GM12878 (cell line): ENCODE results near the gene PRELID2. TPM values are rescaled to one million over a fixed set of nuclear protein-coding genes. Genes with fewer than 3 reads are reported as not detected.
"Not testable (repeated sequence)": the region's sequence is repeated elsewhere in the genome, so short reads cannot be mapped to it uniquely, and the experiment has no call there.

Source experiments
- ATAC-seq: fragments of 200-7000 bp; cut with Tn5 transposase; 3 replicates; pipeline ENCODE4 v1.9.1; 2020; ENCODE audit warnings: mild to moderate bottlenecking, moderate library complexity
- BruUV-seq: library from RNA; stranded (reverse); fragments of 400-500 nt; replicated peaks from 2 replicates; lab custom pipeline; 2021; lab: Mats Ljungman, UMichigan
- CTCF ChIA-PET: fragments of 300-600 bp; sonication (Branson Sonifier 250); formaldehyde crosslinking; extraction: SDS; loops from one replicate; lab custom pipeline; 2021; ENCODE audit warnings: inconsistent platforms; lab: Yijun Ruan, JAX
- POLR2A ChIA-PET: fragments of 350-600 bp; formaldehyde crosslinking; extraction: SDS; loops from one replicate; lab custom pipeline; 2021; ENCODE audit warnings: inconsistent platforms; lab: Charles Lee
- RAD21 ChIA-PET: fragments of 300-600 bp; sonication (Branson Sonifier 250); formaldehyde crosslinking; loops from one replicate; lab custom pipeline; 2023; ENCODE audit warnings: antibody characterized with exemption; ENCODE audit not compliant: unreplicated experiment; lab: Charles Lee
- SMC1A ChIA-PET: fragments of 300-600 bp; sonication (Branson Sonifier 250); formaldehyde crosslinking; loops from one replicate; lab custom pipeline; 2023; ENCODE audit not compliant: unreplicated experiment, uncharacterized antibody; lab: Charles Lee
- DNase-seq: peaks from one replicate; pipeline ENCODE4 v3.0.0-alpha.2; 2011; ENCODE audit warnings: low read depth, low spot score
- FAIRE-seq: peaks from 3 replicates; lab custom pipeline; 2011; peaks lifted over from hg19 to GRCh38; lab: Jason Lieb, UNC
- H2AFZ ChIP-seq: 2 replicates; pipeline ENCODE4 v1.6.0; 2011; ENCODE audit warnings: low read depth, low read length, control low read depth; ENCODE audit not compliant: control insufficient read depth
- H3K27ac ChIP-seq: 2 replicates; pipeline ENCODE4 v1.5.1; 2011; ENCODE audit warnings: control low read depth; ENCODE audit not compliant: control insufficient read depth, insufficient read depth
- H3K27me3 ChIP-seq, 2 experiments: replicated peaks in 1 of 2; 2 replicates each; pipeline versions ENCODE4 v1.6.0 to v1.6.1; 2011; ENCODE audit warnings: low read length in 1 of 2; ENCODE audit not compliant: control insufficient read depth in 2 of 2, insufficient read depth in 2 of 2
- H3K36me3 ChIP-seq, 2 experiments: 2 replicates each; pipeline ENCODE4 v1.5.1; 2011; ENCODE audit warnings: low read length in 1 of 2; ENCODE audit not compliant: control insufficient read depth in 2 of 2, insufficient read depth in 2 of 2
- H3K4me1 ChIP-seq: 2 replicates; pipeline ENCODE4 v1.6.1; 2011; ENCODE audit warnings: mild to moderate bottlenecking, low read length, moderate library complexity, mixed read lengths; ENCODE audit not compliant: control insufficient read depth, insufficient read depth
- H3K4me2 ChIP-seq: 2 replicates; pipeline ENCODE4 v1.6.0; 2011; ENCODE audit warnings: control low read depth; ENCODE audit not compliant: control insufficient read depth, insufficient read depth
- H3K4me3 ChIP-seq: fragments of 200-600 bp; sonication (generic); 2 replicates; pipeline ENCODE4 v1.5.1; 2016
- H3K79me2 ChIP-seq: 2 replicates; pipeline ENCODE4 v1.6.0; 2011; ENCODE audit warnings: low read length; ENCODE audit not compliant: control insufficient read depth, insufficient read depth
- H3K9ac ChIP-seq: 2 replicates; pipeline ENCODE4 v1.8.0; 2011; ENCODE audit warnings: low read length, control low read depth, mixed read lengths; ENCODE audit not compliant: control insufficient read depth, insufficient read depth
- H3K9me3 ChIP-seq: replicated peaks from 3 replicates; pipeline ENCODE4 v1.5.1; 2011; ENCODE audit warnings: mild to moderate bottlenecking, low read length; ENCODE audit not compliant: control insufficient read depth, insufficient read depth
- H4K20me1 ChIP-seq: 2 replicates; pipeline ENCODE4 v1.6.0; 2011; ENCODE audit not compliant: control insufficient read depth, insufficient read depth
- ASH2L ChIP-seq: fragments of 300-600, 200-600 bp; sonication (generic); IDR thresholded peaks from 2 replicates; pipeline ENCODE4 v1.6.1; 2017; ENCODE audit warnings: low read depth, mild to moderate bottlenecking, borderline replicate concordance
- ATF7 ChIP-seq: fragments of 450-650 bp; IDR thresholded peaks from 2 replicates; pipeline ENCODE4 v1.6.1; 2016; ENCODE audit warnings: low read depth, mild to moderate bottlenecking
- CEBPB ChIP-seq, 2 experiments: fragments of 150-350 bp in 1 of 2; IDR thresholded peaks; 2 replicates each; pipeline ENCODE4 v1.6.1; 2012 to 2014; ENCODE audit warnings: low read depth in 2 of 2, low read length in 2 of 2, borderline replicate concordance in 1 of 2, inconsistent platforms in 1 of 2
- CTCF ChIP-seq, 3 experiments: IDR thresholded peaks in 2 of 3; conservative IDR thresholded peaks in 1 of 3; 2 replicates each; pipeline ENCODE4 v1.5.1; 2011; ENCODE audit warnings: low read depth in 3 of 3, low read length in 3 of 3, mild to moderate bottlenecking in 3 of 3, control low read depth in 2 of 3, moderate library complexity in 2 of 3, inconsistent platforms in 1 of 3, mixed read lengths in 1 of 3; ENCODE audit not compliant: control insufficient read depth in 2 of 3, insufficient read depth in 1 of 3; ENCODE audit errors: extremely low read depth in 1 of 3
- EED ChIP-seq: sonication (generic); IDR thresholded peaks from 2 replicates; pipeline ENCODE4 v1.6.1; 2016; ENCODE audit warnings: antibody characterized with exemption, low read depth
- ETV6 ChIP-seq, 2 experiments: fragments of 450-650 bp in 1 of 2; IDR thresholded peaks in 1 of 2; conservative IDR thresholded peaks in 1 of 2; 2 replicates each; pipeline ENCODE4 v1.6.1; 2014; ENCODE audit warnings: antibody characterized with exemption in 1 of 2, borderline replicate concordance in 1 of 2, low read depth in 1 of 2, mild to moderate bottlenecking in 1 of 2, moderate library complexity in 1 of 2
- EZH2 ChIP-seq: IDR thresholded peaks from 2 replicates; pipeline ENCODE4 v1.6.1; 2012; ENCODE audit warnings: low read depth, mild to moderate bottlenecking, control low read depth, inconsistent platforms, low read length, borderline replicate concordance; ENCODE audit not compliant: control insufficient read depth
- JUND ChIP-seq: IDR thresholded peaks from 2 replicates; pipeline ENCODE4 v1.6.1; 2012; ENCODE audit warnings: low read depth, mild to moderate bottlenecking, low read length, improper control_type of control experiment, moderate library complexity
- KDM1A ChIP-seq: fragments of 200-600 bp; sonication (generic); IDR thresholded peaks from 2 replicates; pipeline ENCODE4 v1.6.1; 2016; ENCODE audit warnings: borderline replicate concordance
- NR2C1 ChIP-seq: fragments of 450-650 bp; IDR thresholded peaks from 2 replicates; pipeline ENCODE4 v1.6.1; 2017; ENCODE audit warnings: antibody characterized with exemption, mild to moderate bottlenecking, moderate library complexity
- PBX3 ChIP-seq: IDR thresholded peaks from 2 replicates; pipeline ENCODE4 v1.6.1; 2011; ENCODE audit warnings: mild to moderate bottlenecking, low read depth, low read length, moderate library complexity; ENCODE audit not compliant: insufficient replicate concordance
- SREBF1 ChIP-seq: IDR thresholded peaks from 2 replicates; pipeline ENCODE4 v1.6.1; 2012; ENCODE audit warnings: mild to moderate bottlenecking, low read length
- STAT1 ChIP-seq: fragments of 450-650 bp; conservative IDR thresholded peaks from 2 replicates; pipeline ENCODE4 v1.6.1; 2014; ENCODE audit warnings: antibody characterized with exemption, mild to moderate bottlenecking
- SUPT20H ChIP-seq: IDR thresholded peaks from 2 replicates; pipeline ENCODE4 v1.6.1; 2011; ENCODE audit warnings: low read depth, mild to moderate bottlenecking, low read length, moderate library complexity, borderline replicate concordance; ENCODE audit not compliant: control insufficient read depth
- WGBS: methylation state at CpG from one replicate; pipeline ENCODE4 v1.1.6; 2016; ENCODE audit warnings: low lambda C conversion rate; ENCODE audit not compliant: insufficient replicate concordance, insufficient coverage; ENCODE audit errors: missing lambda C conversion rate; 5-methylcytosine and 5-hydroxymethylcytosine counted together
- in situ Hi-C: fragments of 300-500 bp; cut with MboI; formaldehyde crosslinking; loops from 9 replicates; pipeline ENCODE4 v1.14.3; 2018; ENCODE audit warnings: mixed read lengths
- intact Hi-C: fragments of 100-400 bp; cut with micrococcal nuclease; formaldehyde crosslinking; loops from one replicate; pipeline ENCODE4 v1.14.2; 2022; ENCODE audit not compliant: unreplicated experiment
- polyA plus RNA-seq, 11 experiments: library from polyadenylated mRNA; depleted of rRNA in 4 of 11; unstranded in 6 of 11; stranded (reverse) in 5 of 11; fragments of >200 nt; fragmentation: Nextera tagmentation in 4 of 11; fragmentation: Illumina TruSeq in 1 of 11; extraction: Ambion mirVana in 4 of 11; extraction: Trizol in 1 of 11; gene quantifications; 1 replicate in 1 of 11; 2 replicates in 10 of 11; pipeline versions ENCODE4 v1.2.1 to v1.2.3, GENCODE V29; 2011 to 2016; ENCODE audit warnings: inconsistent platforms in 2 of 11, missing spikeins in 2 of 11, low read depth in 1 of 11
- total RNA-seq, 4 experiments: library from RNA; depleted of rRNA in 3 of 4; stranded (reverse); fragments of >200 nt in 3 of 4; fragmentation: Illumina TruSeq in 1 of 4; extraction: Trizol in 1 of 4; gene quantifications; 2 replicates each; pipeline versions ENCODE4 v1.2.1 to v1.2.3, GENCODE V29; 2013 to 2021

The PRELID2 gene
- total and polyA plus RNA-seq, 10 of the 15 experiments (the other 5 are each of a cell fraction or from before 2014, with no cell fraction given) = 0.07 to 0.31 (median 0.13) TPM; not detected in 5

- ChIA-PET CTCF (no interaction called here), RAD21 (no interaction called here), POLR2A (no interaction called here), SMC1A (no interaction called here)
- Histone ChIP-seq H3K27ac (no peak overlapping the region), H3K4me3 (no peak overlapping the region), H3K9me3 (no peaks in the 10 kb centered on the region), H2AFZ (no peak overlapping the region), H3K27me3 (no peaks in the 10 kb centered on the region), H3K9ac (no peak overlapping the region), H3K4me2 (no peak overlapping the region), H3K79me2 (no peaks in the 10 kb centered on the region), H3K4me1 (no peaks in the 10 kb centered on the region), H3K36me3 (no peaks in the 10 kb centered on the region), H4K20me1 (no peaks in the 10 kb centered on the region)
- intact Hi-C loops (no loop called here), in situ Hi-C loops (no loop called here)
- WGBS = 25% methylated on average over 2 of the region's 2 CpGs
- no peak for ATAC-seq
- no peak for DNase-seq
- BruUV-seq = no TSS peak
- FAIRE-seq = no peak
- TF ChIP-seq CTCF (IDR thresholded peaks at IDR 0.05 in 2 of 3, conservative IDR thresholded peaks at IDR 0.05 in 1 of 3; ENCODE audit: control insufficient read depth in 2 of 3, extremely low read depth in 1 of 3, insufficient read depth in 1 of 3, low read depth in 3 of 3, low read length in 3 of 3) (no peak), JUND (no peak), SREBF1 (no peak), STAT1 (no peak), SUPT20H (no peak), EZH2 (no peak), PBX3 (no peak), CEBPB (IDR thresholded peaks at IDR 0.05; ENCODE audit: borderline replicate concordance in 1 of 2, low read depth in 2 of 2, low read length in 2 of 2) (no peak), ASH2L (no peak), EED (no peak), NR2C1 (no peak), KDM1A (no peak), ETV6 (conservative IDR thresholded peaks at IDR 0.05 in 1 of 2, IDR thresholded peaks at IDR 0.05 in 1 of 2; ENCODE audit: borderline replicate concordance in 1 of 2, low read depth in 1 of 2) (no peak), ATF7 (no peak)
Observed at GRCh38 chr5:145800181-145800580, 35.0 kb downstream of the PRELID2 start.

GRCh38 chr5:145798503-145798902 is 36.6 kb downstream of the PRELID2 start:
- FAIRE-seq, H3K27ac ChIP-seq, H3K4me2 ChIP-seq, intact Hi-C loops, in situ Hi-C loops, H3K4me1 ChIP-seq, SMC1A ChIA-PET, RAD21 ChIA-PET, POLR2A ChIA-PET, H3K4me3 ChIP-seq, H2AFZ ChIP-seq, H3K27me3 ChIP-seq, H3K36me3 ChIP-seq, H3K9ac ChIP-seq, H4K20me1 ChIP-seq, DNase-seq, BruUV-seq, ATAC-seq, H3K9me3 ChIP-seq, CTCF ChIA-PET, H3K79me2 ChIP-seq: not testable (repeated sequence)
